HG02870 (cell line): ENCODE measurements around the gene VASN.
"Not testable (repeated sequence)": the region's sequence is repeated elsewhere in the genome, so short reads cannot be mapped to it uniquely, and the experiment has no call there.

Source experiments
- ATAC-seq: cut with Tn5 transposase; IDR thresholded peaks from one replicate; pipeline ENCODE4 v1.9.1; 2021; ENCODE audit warnings: mild to moderate bottlenecking, moderate library complexity; ENCODE audit not compliant: unreplicated experiment

Gene VASN

DNA sequence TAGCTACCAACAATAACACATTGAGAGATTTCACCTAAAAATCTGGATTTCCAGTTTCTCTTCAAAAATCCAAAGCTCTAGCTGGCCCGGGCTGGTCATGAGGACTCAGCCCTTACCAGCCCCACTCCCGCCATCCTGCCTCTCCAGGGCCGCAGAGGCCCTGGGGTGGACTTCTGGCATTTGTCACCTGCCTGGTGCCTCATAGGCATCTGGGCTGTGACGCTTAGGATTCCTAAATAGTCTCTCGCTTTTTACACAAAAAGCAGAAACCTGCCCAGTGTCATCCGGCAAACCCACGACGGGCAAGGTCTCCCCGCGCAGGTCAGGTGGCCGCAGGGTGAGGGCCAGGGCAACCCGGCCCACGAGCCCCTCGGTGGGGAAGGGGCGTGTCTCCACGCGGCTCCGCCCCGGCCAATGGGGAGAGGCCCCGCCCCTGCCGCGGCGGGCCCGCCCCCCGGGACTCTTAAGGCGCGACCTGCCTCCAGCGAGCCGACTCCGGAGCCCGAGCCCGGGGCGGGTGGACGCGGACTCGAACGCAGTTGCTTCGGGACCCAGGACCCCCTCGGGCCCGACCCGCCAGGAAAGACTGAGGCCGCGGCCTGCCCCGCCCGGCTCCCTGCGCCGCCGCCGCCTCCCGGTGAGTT, at the start of gene VASN:
TSS of gene VASN (plus strand) at position 492 of the 644 bp plus-strand sequence. CDS start 9,030 bp downstream, outside the sequence.
- ATAC-seq, result peak; percentile 77

DNA sequence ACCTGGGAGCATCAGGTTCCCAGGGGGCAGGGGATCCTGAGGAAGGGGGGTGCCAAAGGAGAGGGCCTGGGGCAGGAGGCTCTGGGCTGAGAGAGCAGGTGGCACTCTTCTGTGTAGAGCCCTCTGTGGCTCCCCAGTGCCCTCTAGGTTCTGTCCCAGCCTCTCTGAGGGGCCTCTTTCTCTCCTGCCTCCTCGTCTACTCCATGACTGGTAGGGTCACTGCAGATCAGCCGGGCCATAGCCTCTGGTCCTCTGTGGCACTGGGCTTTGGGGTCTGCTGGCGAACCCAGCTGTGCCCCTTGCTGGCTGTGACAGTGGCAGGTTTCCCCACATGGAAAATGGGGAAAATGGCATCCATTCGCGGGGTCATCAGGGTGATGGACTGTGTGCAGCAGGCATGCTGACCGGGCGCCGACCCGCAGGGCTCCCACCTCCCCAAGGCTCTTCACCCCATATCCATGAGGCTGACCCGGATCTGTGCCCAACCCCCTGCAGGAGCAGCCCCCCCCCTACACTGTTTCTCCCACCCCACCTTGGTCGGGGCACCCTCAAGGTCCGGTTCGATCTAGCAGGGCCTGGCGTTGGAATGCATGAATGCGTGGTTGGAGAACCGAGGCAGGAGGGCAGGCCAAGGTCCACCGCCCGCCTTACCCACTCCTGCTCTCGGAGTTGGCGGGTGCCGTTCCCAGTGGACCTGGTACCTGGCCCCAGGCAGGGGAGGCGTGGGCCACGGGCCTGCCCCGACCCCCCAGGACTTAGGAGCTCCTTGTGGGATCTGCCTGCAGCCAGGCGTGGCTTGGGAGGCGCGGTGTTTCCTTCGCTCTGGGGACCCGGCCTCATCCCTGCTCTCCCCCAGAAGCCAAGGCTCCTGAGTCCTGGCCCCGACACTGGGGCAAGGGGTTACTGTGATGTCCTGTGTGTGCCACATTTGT, 49.3 kb upstream of the VASN start:
- no peak for ATAC-seq

DNA sequence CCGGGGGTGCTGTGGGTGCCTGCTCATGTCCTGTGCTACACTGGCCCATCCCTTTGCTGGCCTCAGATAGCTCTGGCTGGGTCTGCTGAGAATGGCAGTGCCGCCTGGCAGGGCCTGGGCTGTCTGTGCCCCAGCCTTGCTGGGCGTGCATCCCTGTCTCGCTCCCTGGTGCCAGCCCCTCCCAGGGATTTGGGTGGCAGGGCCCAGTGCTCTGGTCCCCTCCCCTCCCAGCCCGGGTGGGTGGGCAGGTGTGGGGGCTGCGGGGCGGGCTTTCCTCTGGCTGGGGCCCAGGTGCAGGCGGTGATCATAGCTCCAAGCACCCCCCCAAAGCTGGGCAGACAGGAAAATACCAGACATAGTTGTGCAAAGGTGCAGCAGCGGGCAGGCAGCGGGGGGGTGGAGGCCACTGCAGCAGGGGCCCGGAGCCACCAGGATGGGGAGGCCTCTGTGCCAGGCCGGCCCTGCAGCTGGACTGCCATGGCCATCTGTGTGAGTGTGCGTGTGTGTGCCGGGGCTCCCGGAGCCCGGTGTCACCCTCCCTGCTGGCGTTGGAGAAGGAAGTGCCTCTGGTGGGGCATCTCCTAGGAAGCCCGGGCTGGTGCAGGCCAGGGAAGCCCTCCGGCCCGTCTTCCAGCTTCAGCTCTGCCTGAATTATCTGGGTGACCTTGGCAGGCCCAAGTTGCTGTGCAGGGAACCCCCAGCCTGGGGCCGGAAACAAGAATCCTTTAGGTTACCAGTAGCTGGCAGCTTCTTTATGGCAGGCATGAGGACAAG, 48.4 kb upstream of the VASN start:
- ATAC-seq, result no peak

DNA sequence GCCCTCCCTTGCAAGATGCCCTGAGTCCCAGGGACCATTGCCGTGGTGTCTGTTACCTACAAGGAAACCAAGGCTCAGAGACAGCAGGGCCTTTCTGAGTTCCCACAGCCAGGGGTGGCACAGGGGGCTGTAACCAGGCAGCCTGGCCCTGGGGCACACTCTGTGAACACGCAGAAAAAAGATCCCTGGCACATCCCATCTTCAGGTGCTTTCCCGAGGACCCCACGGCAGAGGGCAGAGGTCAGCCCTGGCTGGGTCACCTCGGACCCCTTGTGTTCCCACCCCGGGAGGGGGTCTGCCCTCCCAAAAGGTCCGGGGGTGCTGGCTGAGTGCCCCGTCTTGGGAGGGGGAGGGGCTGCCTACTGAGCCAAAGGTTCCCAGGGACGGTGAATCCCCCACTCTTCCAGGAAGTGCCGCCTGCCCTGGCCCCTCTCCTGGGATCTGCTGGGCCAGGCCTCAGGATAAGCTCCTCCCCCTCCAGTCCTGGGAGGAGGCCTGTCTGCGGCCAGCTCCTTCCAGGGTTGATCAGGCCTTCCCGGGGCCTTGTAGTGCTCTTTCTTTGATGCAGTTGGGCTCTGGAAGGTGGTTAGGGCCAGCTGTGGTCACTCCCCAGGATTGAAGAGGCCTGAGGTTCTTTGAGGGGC, 47.7 kb upstream of the VASN start:
- ATAC-seq, result no peak

DNA sequence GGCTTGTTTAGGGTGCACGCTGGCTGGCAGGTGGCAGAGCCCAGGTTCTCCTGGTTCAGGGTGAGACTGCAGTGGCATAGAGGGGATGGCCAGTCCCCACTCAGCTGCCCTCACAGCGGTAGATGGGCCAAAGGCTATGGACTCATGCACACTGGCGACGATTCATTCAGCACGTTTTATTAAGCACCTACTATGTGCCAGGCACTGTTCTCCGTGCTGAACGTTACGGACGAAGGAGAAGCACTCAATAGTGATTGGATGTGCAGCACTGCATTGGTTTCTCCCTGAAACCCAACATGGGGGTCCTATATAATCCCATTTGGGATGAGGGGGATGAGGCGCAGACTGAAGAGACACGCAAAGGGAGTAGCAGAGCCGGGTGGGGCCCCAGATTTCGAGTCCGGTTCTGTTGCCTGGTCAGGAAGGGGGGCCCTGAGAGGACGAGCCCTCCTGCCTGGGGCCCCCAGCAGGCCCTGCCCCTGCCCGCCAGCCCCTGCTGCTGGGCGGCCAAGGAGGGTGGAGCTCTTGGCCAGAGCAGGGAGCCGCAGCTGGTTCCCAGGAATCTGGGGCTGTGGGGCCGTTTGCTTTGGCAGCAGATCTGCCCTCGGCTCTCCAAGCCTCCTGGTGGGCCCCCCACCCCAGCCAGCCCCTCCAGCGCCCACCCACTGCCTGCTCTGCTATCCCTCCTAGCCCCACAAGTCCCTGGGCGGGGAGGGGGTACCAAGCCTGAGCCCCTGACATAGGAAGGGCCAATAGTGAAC, 47.0 kb upstream of the VASN start:
- no peak for ATAC-seq

DNA sequence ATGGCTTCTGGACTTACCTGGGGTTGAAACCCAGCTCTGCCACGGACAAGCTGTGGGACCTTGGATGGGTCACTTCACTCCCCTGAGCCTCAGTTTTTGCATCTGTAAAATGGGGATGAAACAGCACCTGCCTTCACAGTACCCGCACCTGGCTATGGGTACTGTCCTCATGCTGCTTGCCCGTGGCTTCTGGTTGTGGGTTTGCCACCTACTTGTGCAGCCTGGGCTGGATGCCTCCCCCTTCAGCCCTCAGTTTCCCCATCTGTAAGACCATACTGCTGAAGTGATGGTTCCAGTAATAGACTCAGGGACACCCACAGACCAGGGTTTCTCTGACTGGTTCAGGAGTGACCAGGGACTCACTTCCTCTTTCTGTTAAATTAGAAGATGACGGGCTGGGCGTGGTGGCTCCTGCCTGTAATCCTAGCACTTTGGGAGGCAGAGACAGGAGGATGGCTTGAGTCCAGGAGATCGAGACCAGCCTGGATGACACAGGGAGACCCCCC, 46.3 kb upstream of the VASN start:
- no peak for ATAC-seq

DNA sequence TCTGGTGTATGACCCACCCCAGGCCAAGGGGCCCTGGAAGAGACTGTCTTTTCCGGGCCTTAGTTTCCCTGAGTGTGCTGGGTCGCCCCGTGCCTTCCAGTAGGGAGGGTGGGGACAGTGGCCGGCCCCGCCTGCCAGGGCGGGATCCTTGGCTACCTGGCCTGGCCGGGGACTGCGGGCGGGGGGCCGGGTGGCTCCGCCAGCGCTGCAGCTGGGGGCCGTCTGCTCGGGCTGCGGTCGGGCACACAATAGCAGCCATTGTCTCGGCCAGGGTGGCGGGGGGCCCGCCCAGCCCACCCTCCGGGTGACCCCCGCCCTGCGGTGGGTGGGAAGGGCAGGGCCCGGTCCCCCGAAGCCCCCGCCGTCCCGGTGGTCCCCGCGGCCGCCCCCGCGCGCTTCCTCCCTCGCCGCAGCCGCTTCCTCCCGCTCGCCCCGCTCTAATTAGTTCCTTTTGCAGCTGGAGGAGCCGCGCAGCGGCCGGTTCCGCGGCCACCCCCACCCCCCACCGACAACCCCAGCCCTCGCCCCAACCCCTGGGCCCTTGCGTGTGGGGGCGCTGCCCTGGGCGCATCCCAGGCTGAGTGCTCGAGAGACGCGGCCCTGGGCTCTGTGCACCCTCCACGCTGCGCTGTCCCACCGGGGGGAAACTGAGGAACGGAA, 44.1 kb upstream of the VASN start:
- no peak for ATAC-seq

DNA sequence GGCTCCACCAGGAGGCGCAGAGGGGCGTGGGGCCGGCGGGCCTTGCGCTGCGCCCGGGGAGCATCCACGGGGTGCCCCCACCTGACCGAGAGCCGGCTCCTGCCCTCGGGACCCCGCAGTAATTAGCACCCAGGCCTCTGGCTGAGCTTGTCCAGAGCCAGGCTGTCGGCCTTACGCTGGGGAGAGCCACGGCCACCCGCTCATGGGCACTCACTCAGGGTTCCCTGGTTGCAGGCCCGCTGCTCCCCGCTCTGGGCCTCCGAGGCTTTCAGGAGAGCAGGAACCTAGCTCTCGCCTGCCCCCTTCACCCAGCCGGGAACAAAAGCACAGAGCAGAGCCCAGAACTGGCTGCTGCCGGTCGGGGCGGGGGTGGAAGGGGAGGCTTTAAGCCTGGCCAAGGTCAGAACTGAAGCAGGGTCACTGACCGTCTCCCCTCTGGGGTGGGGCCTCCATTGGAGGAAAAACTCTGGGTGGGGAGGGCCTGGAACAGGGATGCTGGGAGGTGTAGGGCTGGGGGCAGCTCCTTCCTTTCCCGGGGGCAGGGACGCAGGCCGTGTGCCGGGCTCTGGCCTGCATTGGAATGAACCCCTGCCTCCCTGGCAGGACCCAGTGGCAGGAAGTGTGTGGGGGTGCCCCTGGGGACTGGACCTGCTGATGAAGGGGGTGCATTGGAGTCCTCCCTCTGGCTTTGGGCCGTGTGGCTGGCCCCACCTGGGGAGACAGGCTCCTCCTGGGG, 43.4 kb upstream of the VASN start:
- ATAC-seq, result no peak

DNA sequence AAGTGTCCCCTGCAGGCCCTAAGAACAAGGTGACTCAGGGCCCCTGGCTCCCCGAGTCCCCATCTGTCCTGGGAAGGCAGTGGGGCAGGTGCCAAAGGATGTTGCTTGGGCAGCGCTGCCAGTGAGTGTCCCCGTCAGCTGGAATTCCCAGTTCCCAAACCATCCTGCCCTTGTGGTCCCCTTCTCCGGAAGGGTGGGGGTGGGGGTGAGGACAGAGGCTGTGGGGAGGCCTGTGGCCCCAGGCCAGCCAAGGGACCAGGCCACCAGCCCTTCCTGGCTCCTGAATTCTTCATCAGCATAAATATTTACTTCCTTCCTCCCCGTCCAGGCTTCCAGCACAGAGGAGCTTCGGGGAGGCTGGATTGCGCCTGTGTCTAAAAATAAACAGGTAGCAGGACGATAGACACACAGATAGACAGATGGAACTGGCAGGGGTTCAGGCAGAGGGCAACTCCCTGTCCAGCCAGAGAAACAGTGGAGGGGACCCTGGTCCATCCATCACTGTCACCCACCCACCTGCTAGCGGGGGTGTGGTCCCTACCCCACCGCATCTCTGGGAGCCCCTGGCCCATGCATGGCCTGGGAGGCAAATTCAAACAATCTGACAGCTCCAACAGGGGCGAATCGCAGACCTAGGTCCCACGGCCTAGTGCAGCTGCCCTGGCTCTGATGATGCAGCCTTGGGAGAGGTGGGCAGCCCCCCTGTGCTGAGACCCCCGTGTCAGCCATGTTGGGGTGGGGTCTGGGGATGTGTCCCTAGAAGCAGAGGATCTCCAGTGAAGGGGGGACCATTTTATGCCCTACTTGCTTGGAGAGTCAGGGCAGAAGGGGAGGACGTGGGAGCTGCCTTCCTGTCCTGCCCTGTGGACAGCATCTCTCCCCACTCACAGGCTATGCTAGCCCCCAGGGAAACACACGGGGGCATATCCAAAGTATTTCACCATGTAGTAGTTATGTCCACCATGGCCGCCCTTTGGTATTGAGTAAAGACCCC, 42.6 kb upstream of the VASN start:
- no peak for ATAC-seq

DNA sequence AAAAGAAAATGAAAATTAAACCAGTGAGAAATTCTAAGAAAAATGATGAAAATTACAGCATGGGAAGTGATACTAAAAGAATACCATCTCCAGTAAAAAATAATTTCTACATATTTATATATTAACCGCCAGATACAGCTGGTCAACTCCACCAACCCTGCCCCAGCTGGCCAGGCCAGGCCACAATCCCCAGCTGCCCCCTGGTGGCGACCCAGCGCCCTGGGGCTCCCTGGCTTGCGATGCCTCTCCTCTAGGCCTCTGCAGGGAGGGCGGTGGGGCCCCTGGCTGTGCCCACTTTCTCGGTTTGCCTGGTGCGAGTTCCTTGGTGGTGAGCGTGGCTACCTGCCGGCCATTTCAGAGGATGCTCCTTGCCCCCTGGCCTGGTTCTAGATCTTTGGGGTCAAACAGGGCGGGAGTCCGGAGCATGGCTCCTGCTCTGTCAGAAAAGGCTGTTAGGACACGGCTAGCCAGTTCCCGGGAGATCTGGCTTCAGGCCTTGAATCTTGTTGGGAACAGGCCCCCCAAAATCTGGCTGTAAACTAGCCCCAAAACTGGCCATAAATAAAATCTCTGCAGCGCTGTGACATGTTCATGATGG, 41.3 kb upstream of the VASN start:
- ATAC-seq, result no peak

DNA sequence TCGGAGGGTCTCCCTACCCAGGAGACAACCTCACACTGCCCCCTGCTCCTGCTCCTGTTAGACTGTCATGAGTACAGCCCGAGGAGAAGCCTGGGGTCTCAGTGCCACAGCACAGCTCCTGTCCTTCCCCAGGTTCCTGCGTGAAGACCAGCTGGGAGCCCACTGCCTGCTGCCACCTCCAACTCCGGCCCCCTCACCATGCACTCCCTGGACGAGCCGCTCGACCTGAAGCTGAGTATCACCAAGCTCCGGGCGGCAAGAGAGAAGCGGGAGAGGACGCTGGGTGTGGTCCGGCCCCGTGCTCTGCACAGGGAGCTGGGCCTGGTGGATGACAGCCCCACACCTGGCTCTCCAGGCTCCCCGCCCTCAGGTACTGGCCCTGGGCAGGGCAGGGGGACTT, 39.6 kb upstream of the VASN start:
- no peak for ATAC-seq

DNA sequence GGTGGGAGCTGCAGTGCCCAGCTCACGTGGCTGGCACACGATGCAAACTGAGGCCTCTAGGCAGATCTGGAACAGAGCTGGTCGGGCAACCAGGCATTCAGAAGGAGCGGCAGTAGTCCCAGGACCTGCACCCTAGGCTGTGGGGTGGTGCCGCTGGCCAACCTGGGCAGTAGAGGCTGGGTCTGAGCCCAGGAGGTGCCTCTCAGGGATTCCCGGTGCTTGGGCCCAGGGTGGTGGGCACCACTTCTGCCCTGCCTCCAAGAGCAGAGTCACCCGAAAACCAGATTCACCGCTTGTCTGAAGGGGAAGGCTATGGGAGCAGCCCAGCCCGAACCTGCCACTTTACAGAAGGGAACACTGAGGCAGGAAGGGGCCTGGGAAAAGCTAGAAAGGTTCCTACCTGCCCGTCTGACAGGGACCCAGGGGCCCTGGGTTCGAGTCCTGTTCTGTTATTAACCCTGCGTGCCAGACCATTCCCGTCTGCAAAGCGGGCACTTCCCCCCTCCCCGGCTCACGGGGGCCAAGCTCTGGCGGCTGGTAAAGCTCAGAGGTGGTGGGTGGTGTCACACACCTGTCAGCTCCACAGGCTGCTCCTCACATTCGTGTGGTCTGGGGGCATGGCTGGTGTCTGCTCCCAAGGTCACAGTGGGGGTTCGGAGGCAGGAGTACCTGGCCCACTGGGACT, 38.9 kb upstream of the VASN start:
- no peak for ATAC-seq

DNA sequence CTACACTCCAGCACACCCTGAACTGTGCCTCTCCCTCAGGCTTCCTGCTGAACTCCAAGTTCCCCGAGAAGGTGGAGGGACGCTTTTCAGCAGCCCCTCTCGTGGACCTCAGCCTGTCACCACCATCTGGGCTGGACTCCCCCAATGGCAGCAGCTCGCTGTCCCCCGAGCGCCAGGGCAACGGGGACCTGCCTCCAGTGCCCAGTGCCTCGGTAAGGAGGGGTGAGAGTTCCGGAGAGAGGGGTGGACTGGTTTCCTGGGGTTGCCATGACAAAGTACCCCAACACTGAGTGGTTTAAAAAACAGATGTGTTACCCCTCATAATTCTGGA, 38.4 kb upstream of the VASN start:
- no peak for ATAC-seq

DNA sequence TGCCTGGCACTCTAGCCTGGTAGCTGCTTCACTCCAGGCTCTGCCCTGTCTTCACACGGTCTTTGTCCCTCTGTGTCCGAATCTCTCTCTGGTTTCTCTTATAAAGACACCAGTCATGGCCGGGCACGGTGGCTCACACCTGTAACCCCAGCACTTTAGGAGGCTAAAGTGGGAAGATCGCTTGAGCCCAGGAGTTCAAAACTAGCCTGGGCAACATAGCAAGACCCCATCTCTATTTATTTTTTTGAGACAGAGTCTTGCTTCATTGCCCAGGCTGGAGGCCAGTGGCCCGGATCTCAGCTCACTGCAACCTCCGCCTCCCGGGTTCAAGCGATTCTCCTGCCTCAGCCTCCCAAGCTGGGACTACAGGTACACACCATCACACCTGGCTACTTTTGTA, 37.9 kb upstream of the VASN start:
- ATAC-seq, result not testable (repeated sequence)

DNA sequence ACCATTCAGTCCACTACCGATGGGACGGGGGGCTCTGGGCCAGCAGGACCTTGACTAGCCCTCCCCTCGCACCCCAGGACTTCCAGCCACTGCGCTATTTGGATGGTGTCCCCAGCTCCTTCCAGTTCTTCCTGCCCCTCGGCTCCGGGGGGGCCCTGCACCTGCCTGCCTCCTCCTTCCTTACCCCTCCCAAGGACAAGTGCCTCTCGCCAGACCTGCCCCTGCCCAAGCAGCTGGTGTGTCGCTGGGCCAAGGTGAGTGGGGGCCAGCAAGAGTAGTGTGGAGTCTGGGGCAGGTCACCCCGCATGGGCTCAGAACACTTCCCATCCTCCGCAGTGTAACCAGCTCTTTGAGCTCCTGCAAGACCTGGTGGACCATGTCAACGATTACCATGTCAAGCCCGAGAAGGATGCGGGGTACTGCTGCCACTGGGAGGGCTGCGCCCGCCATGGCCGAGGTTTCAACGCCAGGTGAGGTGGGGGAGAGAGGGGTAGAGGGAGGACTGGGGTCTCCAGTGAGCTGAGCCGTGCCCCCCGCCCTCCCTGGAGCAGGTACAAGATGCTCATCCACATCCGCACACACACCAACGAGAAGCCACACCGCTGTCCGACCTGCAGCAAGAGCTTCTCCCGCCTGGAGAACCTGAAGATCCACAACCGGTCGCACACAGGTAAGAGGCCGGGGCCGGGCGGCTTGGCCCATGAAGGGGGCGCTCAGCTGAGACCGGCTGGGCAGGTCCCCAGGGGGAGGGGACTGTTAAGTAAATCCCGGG, 36.7 kb upstream of the VASN start:
- no peak for ATAC-seq
